Endothelial cell of hepatic sinusoid (primary cell): ENCODE data around the gene PANX2.
"Not testable (repeated sequence)": the region's sequence is repeated elsewhere in the genome, so short reads cannot be mapped to it uniquely, and the experiment has no call there.

Experiments
- in situ Hi-C: cut with HindIII; loops from 2 replicates; pipeline ENCODE4 v1.10.0; 2017; ENCODE audit warnings: low sequenced_read_pairs

The PANX2 gene

DNA sequence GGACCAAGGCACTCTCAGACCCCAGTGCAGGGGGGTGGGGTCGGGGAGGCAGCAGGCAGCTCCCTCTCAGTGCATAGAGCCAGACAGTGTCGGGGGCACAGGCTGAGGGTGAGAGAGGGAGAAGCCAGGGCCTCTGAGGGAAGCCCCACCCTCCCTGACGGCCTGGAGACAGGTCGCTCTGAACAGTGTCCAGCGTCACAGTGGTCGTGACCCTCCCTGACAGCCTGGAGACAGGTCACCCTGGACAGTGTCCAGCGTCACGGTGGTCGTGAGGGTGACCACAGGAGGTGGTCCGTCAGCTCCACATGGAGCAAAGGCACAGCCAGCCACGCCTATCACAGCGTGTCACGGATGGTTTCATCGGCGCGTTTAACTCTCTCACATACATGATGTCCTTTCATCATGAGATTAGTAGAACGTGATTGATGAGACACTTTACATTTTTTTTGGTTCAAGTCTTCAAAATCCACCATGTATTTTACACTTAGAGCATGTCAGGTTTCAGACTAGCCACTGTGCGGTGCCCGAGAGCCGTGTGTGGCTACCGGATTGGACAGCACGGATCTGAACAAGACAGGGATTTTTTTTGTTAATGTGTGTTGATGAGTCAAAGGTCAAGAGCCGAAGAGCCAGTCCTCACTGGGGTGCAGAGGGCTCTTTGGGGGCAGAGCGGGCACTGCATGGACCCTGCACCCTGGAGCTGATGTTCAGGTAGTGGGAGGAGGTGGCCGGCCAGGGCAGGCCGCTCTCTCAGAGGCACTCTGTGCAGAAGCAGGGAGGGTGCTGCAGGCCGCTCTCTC, 23.9 kb upstream of the PANX2 start:
- in situ Hi-C loops = no loop called here

- in situ Hi-C loops = not testable (repeated sequence)
Observed at GRCh38 chr22:50147258-50148165, 23.0 kb upstream of the PANX2 start.

DNA sequence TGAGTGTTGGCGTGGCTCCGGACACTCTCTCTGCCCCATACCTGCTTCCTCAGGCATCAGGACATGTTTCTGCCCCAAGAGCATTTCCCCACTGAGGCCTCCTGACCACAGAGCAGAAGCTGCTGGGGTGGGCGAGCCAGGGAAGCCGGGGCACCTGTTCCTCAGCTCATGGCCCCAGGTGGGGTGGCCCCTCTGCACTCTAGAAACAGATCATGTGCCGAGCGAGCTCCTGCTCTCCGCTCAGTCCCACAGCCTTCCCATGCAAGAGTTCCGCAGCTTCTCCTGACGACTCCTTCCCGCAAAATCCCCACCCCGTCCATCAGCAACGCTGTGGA, 22.4 kb upstream of the PANX2 start:
- in situ Hi-C loops = no loop called here

- in situ Hi-C loops = no loop called here
Observed at GRCh38 chr22:50148991-50149721, 21.4 kb upstream of the PANX2 start.

- in situ Hi-C loops = no loop called here
Observed at GRCh38 chr22:50150161-50151129, 20.1 kb upstream of the PANX2 start.

DNA sequence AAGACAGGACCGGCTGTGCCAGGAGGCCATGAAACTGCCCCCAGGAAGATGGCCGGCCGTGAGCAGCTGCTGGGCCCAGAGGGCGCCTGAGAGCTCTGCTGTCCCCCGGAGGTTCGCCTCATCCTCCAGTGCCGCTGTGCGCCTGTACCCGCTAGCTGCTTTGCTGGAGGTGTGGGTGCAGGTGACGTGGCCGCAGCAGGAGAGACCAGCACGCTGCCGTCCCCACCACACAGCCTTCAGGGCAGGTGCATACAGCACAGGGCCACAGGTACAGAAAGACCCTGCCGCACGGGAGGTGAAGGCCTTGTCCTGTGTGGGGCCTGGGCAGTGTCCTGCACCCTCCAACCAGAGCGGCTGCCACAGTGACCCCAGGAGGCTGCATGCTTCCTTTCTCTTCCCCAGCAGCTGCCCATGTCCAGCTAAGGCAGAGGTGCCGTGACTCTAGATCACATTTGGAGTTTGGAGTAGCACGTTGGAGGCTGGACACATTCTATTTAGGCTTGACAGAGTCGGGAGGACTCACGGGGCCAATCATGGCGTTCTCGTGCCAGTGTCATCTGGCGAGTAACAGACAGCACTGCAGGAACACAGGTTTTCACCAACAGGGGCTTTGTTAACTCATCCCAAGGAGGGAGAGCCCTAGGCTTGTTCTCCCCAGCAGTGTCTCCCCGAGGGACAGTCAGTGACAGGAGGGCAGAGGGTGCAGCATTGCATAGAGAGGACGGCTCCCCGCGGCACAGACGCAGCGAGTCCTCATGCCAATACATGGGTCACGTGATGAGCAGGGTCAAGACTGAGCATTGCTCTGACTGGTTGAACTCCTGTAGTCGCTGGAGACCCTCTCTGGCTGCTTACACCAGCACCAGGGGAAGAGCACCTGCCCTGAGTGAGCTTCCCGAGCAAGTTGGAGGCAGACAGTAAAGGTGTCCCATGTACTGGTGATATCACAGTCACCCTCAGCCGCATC, 18.7 kb upstream of the PANX2 start:
- in situ Hi-C loops = no loop called here

- in situ Hi-C loops = no loop called here
Observed at GRCh38 chr22:50153056-50153755, 17.3 kb upstream of the PANX2 start.

- in situ Hi-C loops = no loop called here
Observed at GRCh38 chr22:50153756-50154140, 16.8 kb upstream of the PANX2 start.

- in situ Hi-C loops = no loop called here
Observed at GRCh38 chr22:50157709-50158375, 12.7 kb upstream of the PANX2 start.

GRCh38 chr22:50160947-50161346, 9.6 kb upstream of the PANX2 start:
- in situ Hi-C loops = no loop called here

DNA sequence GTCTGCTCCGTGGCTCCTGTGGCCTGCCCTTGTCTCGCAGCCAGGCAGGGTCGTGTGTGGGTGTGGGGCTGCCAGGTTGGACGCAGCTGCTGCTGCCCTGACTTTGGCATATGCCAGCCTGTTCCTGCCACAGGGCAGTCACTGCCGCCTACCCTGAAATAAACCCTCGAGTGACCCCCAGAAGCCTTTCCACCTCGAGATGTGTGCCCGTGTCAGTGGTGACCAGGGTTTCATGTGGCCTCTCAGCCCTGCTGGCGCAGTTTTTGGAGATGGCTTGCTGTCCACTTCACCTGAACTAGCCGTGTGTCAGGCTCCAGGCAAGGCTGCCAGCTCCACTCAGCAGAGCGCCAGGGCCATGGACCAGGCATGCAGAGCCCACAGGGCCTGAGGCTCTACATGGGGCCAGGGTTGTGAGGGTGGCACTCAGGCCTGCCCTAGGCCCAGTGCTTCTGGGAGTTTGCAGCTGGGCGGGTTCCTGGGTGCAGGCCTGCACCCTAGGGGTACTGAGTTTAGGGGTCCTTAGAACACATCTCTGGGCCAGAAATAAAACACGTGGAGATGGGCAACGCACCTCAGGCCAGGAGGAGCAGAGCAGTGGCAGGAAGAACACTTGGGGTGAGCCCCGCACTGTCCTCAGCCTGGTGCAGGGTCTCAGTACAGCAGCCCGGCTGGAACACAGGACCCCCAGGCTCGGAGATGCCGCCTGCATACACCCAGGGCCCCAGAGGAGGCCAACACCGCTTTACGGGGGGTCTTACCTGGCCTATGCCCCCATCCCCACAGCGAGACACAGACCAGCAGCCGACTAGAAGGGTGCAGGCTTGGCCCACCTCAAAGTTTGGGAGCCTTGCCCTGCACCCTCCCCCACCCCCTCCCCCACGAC, 8.8 kb upstream of the PANX2 start:
- in situ Hi-C loops = no loop called here

GRCh38 chr22:50162391-50162956, 8.1 kb upstream of the PANX2 start:
- in situ Hi-C loops = no loop called here

- in situ Hi-C loops = no loop called here
Observed at GRCh38 chr22:50165436-50166123, 5.0 kb upstream of the PANX2 start.

- in situ Hi-C loops = no loop called here
Observed at GRCh38 chr22:50167689-50168489, 2.6 kb upstream of the PANX2 start.

- in situ Hi-C loops = not testable (repeated sequence)
Observed at GRCh38 chr22:50168490-50169180, 1.9 kb upstream of the PANX2 start.
